ENCODE measurements around the gene BLVRB.
"Not testable (repeated sequence)": the region's sequence is repeated elsewhere in the genome, so short reads cannot be mapped to it uniquely, and the experiment has no call there.

The BLVRB gene

GRCh38 chr19:40438284-40438683 is 27.3 kb downstream of the BLVRB start:
- Histone ChIP-seq H3K27me3 (ENCODE audit: control insufficient read depth, insufficient read depth, low read length) (no peaks in the 10 kb centered on the region), H3K27ac (ENCODE audit: low read depth, low read length) (no peak overlapping the region)

DNA sequence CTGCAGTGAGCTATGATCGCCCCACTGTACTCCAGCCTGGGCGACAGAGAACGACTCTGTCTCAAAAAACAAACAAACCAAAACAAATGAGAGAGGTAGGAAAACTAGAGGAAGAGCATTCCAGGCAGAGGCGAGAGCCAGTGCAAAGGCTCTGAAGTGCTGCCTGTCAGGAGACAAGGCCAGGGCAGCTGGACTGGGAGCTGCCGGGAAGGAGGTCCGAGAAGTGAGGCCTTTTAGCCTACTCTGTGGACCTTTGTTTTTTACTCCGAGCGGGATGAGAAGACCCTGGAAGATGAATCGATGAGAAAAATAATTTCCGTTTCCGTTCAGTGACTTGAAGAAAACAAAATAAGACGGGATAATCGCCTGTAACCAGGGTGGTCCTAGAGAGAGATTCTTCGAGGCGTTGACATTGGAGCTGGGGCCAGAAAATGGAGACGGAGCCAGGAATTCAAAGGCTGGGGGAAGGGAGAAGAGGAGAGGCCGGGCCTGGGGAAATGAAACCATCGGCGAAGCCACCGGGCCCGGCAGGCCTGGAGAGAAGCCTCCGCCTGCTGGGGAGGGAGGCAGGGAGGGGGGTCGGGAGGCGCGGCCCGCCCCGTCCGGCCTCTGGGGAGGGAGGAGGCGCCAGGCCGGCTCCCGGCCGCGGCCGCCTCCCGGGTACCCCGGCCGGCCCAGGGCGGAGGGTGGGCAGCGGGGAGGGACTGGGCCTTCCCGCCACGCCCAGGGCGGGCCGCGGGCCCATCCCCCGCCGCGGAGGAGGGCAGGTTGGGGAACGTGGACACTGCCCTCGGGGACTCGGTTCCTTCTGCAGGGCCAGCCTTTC is 31.9 kb downstream of the BLVRB start:
- Histone ChIP-seq H3K27ac (ENCODE audit: low read depth, low read length) (peak overlapping the region; percentile 89), H3K4me1 (ENCODE audit: control insufficient read depth, insufficient read depth, low read length) (peaks cover 8% of the 10 kb centered on the region), H3K9me3 (ENCODE audit: control insufficient read depth, insufficient read depth, low read length) (no peaks in the 10 kb centered on the region), H3K27me3 (ENCODE audit: control insufficient read depth, insufficient read depth, low read length) (no peaks in the 10 kb centered on the region), H3K4me3 (ENCODE audit: low read depth, low read length) (peak overlapping the region; percentile 54), H3K9ac (ENCODE audit: low read depth, low read length) (peak overlapping the region; percentile 64), H3K36me3 (ENCODE audit: control insufficient read depth, insufficient read depth, low read length) (no peaks in the 10 kb centered on the region)

More at GRCh38 chr19:40438284-40438683, 27.3 kb downstream of the BLVRB start:
- peaks cover 9% of the 10 kb centered on the region for H3K4me1 ChIP-seq (ENCODE audit: control insufficient read depth, insufficient read depth, low read length)
- H3K9ac ChIP-seq (ENCODE audit: low read depth, low read length), result no peak overlapping the region
- H3K9me3 ChIP-seq (ENCODE audit: control insufficient read depth, insufficient read depth, low read length), result no peaks in the 10 kb centered on the region
- no peak overlapping the region for H3K4me3 ChIP-seq (ENCODE audit: low read depth, low read length)
- H3K36me3 ChIP-seq (ENCODE audit: control insufficient read depth, insufficient read depth, low read length), result peaks cover 22% of the 10 kb centered on the region

GRCh38 chr19:40432760-40433159 is 32.8 kb downstream of the BLVRB start:
- H3K27ac ChIP-seq (ENCODE audit: low read depth, low read length), result peak overlapping the region; percentile 89
- not testable (repeated sequence) for H3K4me3 ChIP-seq (ENCODE audit: low read depth, low read length); H3K9ac ChIP-seq (ENCODE audit: low read depth, low read length); H3K27me3 ChIP-seq (ENCODE audit: control insufficient read depth, insufficient read depth, low read length); H3K36me3 ChIP-seq (ENCODE audit: control insufficient read depth, insufficient read depth, low read length); H3K9me3 ChIP-seq (ENCODE audit: control insufficient read depth, insufficient read depth, low read length); H3K4me1 ChIP-seq (ENCODE audit: control insufficient read depth, insufficient read depth, low read length)

DNA sequence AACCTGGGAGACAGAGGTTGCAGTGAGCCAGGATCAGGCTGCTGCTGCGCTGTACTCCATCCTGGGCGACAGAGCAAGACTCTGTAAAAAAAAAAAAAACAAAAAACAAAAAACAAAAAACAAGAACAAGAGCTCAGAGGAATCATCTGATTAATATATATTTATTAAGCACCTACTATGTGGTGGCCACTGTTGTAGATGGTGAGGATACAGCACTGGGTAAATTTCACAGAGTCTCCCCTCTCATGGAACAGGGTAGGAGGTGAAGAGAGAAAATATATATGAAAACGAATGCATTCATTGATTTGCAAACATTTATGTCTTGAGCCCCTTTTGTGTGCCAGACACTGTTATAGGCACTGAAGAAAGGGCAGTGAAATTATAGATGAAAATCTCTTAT is 33.8 kb downstream of the BLVRB start:
- H3K9ac ChIP-seq (ENCODE audit: low read depth, low read length), result no peak overlapping the region
- no peak overlapping the region for H3K4me3 ChIP-seq (ENCODE audit: low read depth, low read length)
- peaks cover 8% of the 10 kb centered on the region for H3K4me1 ChIP-seq (ENCODE audit: control insufficient read depth, insufficient read depth, low read length)
- H3K27me3 ChIP-seq (ENCODE audit: control insufficient read depth, insufficient read depth, low read length), result no peaks in the 10 kb centered on the region
- no peak overlapping the region for H3K27ac ChIP-seq (ENCODE audit: low read depth, low read length)
- H3K36me3 ChIP-seq (ENCODE audit: control insufficient read depth, insufficient read depth, low read length), result no peaks in the 10 kb centered on the region
- no peaks in the 10 kb centered on the region for H3K9me3 ChIP-seq (ENCODE audit: control insufficient read depth, insufficient read depth, low read length)

DNA sequence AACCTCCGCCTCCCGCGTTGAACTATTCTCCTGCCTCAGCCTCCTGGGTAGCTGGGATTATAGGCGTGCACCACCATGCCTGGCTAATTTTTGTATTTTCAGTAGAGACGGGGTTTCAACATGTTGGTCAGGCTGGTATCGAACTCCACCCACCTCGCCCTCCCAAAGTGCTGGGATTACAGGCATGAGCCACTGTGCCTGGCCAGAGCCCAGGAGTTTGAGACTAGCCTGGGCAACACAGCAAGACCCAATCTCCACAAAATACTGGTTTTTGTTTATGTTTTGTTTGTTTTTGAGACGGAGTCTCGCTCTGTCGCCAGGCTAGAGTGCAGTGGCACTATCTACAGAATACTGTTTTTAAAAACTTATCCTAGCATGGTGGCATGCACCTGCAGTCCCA is 35.3 kb downstream of the BLVRB start:
- H3K4me1 ChIP-seq (ENCODE audit: control insufficient read depth, insufficient read depth, low read length); H3K27ac ChIP-seq (ENCODE audit: low read depth, low read length); H3K9ac ChIP-seq (ENCODE audit: low read depth, low read length); H3K9me3 ChIP-seq (ENCODE audit: control insufficient read depth, insufficient read depth, low read length); H3K27me3 ChIP-seq (ENCODE audit: control insufficient read depth, insufficient read depth, low read length); H3K4me3 ChIP-seq (ENCODE audit: low read depth, low read length); H3K36me3 ChIP-seq (ENCODE audit: control insufficient read depth, insufficient read depth, low read length): not testable (repeated sequence)

GRCh38 chr19:40428197-40428596 is 37.3 kb downstream of the BLVRB start:
- not testable (repeated sequence) for H3K27ac ChIP-seq (ENCODE audit: low read depth, low read length); H3K4me1 ChIP-seq (ENCODE audit: control insufficient read depth, insufficient read depth, low read length); H3K27me3 ChIP-seq (ENCODE audit: control insufficient read depth, insufficient read depth, low read length); H3K4me3 ChIP-seq (ENCODE audit: low read depth, low read length); H3K9me3 ChIP-seq (ENCODE audit: control insufficient read depth, insufficient read depth, low read length); H3K36me3 ChIP-seq (ENCODE audit: control insufficient read depth, insufficient read depth, low read length); H3K9ac ChIP-seq (ENCODE audit: low read depth, low read length)

DNA sequence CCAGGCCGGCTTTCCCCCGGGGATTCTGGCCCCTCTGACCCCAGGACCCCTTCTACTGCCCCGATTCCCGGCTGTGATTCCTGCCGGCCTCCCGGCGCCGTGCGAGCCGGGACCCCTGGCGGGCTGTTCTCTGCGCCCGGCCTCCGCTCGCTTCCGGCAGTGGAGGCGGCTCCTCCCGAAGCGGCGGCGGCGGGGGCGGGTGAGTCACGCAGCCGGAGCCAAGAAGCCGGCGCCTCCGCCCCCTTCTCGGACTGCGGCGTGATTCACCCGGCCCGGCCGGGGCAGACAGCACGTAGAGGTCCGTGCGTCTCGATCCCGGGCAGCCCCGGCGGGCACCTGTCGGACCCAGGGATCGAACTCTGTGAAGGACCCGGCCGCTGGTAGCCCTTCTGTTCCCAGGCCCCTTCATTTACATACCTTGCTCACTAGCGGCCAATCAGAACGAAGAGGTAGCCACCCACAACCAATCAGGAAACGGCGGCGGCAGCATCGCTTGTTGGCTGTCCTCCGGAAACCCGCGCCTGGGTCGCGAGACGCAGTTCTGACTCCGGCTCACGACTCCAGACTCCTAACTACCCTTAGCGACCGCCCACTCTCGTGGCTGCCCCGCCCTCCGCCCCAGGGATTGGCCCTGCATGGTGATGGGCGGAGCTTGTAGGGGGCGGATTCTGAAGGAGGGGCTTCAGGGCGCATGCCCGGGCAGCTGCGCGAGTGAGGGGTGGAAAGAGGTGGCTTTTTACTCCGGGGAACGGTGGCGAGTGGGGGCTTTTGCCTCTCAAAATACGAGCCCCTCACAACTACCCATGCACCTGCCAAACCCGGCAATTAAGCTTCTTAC is 39.9 kb downstream of the BLVRB start, which contains the start of gene SERTAD1:
Gene SERTAD1, minus strand, starts transcription at position 543 of the 838 bp plus-strand sequence. CDS start 2,446 bp downstream, outside the sequence.
- Histone ChIP-seq H3K4me3 (ENCODE audit: low read depth, low read length) (peak within 1 kb of the TSS; percentile 83), H3K9me3 (ENCODE audit: control insufficient read depth, insufficient read depth, low read length) (no peaks in the 10 kb centered on the region), H3K9ac (ENCODE audit: low read depth, low read length) (peak within 1 kb of the TSS; percentile 80), H3K27ac (ENCODE audit: low read depth, low read length) (peak within 1 kb of the TSS; percentile 98), H3K4me1 (ENCODE audit: control insufficient read depth, insufficient read depth, low read length) (peaks cover 8% of the 10 kb centered on the region; the same call in 1 of the 2 replicates), H3K36me3 (ENCODE audit: control insufficient read depth, insufficient read depth, low read length) (peaks cover 10% of the 10 kb centered on the region), H3K27me3 (ENCODE audit: control insufficient read depth, insufficient read depth, low read length) (no peaks in the 10 kb centered on the region)

DNA sequence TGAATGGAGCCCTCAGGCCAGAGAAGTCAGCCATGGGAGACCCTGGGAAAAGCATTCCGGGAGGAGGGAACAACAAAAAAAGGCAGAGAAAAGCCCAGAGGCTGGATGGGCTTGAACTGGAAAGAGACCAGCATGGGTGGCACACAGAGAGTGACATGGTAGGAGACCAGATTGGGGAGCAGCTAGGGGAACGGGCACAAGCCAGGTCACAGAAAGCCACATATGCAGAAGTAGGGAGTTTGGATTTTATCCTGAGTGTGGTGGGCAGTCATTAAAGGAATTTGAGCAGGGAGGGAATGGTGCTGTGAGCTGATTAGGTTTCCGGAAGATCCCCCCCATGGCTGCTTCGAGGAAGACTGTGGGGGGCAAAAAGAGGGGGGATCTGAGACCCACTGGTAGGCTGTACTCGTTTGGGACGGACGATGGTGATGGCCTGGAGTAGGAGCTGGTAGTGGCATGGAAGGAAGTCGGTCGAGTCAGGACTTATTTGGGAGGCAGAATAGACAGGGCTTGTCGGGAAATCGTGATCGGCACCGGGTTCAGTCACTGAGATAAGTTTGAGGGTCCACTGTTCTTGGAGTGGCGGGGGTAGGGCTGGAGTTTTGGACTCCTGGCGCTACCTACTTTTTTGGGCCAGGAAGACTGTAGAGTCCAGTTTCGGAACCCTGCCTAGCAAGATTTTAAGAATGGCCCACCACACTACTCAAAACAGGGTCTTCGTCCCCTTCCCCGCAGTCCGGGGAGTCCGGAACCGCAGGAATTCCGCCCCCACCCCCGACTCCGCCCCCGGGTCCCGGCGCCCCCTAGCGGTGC is 40.7 kb downstream of the BLVRB start:
- peak overlapping the region; percentile 53 for H3K9ac ChIP-seq (ENCODE audit: low read depth, low read length)
- peak overlapping the region; percentile 98 for H3K27ac ChIP-seq (ENCODE audit: low read depth, low read length)
- no peaks in the 10 kb centered on the region for H3K27me3 ChIP-seq (ENCODE audit: control insufficient read depth, insufficient read depth, low read length)
- peaks cover 10% of the 10 kb centered on the region for H3K36me3 ChIP-seq (ENCODE audit: control insufficient read depth, insufficient read depth, low read length)
- H3K4me3 ChIP-seq (ENCODE audit: low read depth, low read length), result peak overlapping the region; percentile 83
- H3K4me1 ChIP-seq (ENCODE audit: control insufficient read depth, insufficient read depth, low read length), result peaks cover 8% of the 10 kb centered on the region; the same call in 1 of the 2 replicates
- no peaks in the 10 kb centered on the region for H3K9me3 ChIP-seq (ENCODE audit: control insufficient read depth, insufficient read depth, low read length)

DNA sequence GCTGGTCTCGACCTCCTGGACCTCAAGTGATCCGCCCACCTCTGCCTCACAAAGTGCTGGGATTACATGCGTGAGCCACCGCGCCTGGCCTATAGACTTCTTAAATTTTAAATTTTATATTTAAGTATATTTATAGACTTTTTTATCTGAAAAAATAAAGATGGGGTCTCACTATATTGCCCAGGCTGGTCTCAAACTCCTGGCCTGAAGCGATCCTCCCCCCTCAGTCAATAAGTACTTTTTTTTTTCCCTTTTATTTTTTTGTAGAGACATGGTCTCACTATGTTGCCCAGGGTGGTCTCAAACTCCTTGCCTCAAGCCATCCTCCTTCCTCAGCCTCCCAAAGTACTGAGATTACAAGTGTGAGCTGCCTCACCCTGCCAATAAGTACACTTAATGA is 41.6 kb downstream of the BLVRB start:
- Histone ChIP-seq H3K9ac (ENCODE audit: low read depth, low read length) (no peak overlapping the region), H3K4me1 (ENCODE audit: control insufficient read depth, insufficient read depth, low read length) (peaks cover 8% of the 10 kb centered on the region; the same call in 1 of the 2 replicates), H3K4me3 (ENCODE audit: low read depth, low read length) (peak overlapping the region; percentile 83; the same call in 1 of the 2 replicates), H3K27me3 (ENCODE audit: control insufficient read depth, insufficient read depth, low read length) (no peaks in the 10 kb centered on the region), H3K36me3 (ENCODE audit: control insufficient read depth, insufficient read depth, low read length) (peaks cover 10% of the 10 kb centered on the region), H3K9me3 (ENCODE audit: control insufficient read depth, insufficient read depth, low read length) (no peaks in the 10 kb centered on the region), H3K27ac (ENCODE audit: low read depth, low read length) (no peak overlapping the region)

DNA sequence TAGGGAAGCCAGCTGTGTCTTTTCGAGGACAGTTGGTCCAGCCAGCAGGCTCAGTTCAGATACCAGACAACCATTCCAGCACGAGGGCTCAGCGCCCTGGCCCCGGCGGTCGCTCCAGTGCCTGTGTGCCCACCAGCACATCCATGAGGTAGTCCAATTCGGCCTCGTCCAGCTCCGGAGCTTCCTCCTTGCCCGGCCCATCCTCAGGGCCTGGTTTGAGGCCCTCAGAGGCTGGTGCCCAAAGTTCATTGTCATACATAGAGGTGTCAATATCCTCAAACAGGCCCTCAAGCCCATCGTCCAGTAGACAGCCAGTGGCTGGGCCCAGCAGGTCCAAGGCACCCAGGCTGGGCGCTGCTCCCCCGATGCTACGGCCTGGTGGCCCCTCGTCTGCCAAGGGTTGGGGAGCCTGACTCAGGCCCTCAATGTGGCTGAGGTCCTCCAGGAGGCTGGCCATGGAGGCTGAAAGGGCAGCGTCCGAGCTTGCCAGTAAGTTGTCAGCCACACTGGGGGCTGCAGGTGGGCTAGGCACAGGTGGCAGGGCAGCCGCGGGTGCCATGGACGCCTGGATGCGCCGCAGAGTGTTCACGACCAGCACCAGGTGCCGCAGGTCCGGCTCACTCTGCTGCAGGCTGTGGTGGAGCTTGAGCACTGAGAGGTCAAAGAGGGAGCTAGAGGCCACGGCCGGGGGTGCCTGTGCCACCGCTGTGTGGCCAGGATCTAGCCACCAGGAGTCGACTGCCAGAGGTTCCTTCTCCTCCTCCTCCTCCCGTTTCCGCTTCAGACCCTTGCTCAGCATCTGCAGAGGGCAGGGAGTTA is 42.6 kb downstream of the BLVRB start:
- Histone ChIP-seq H3K4me3 (ENCODE audit: low read depth, low read length) (no peak overlapping the region), H3K4me1 (ENCODE audit: control insufficient read depth, insufficient read depth, low read length) (peaks cover 8% of the 10 kb centered on the region; the same call in 1 of the 2 replicates), H3K27ac (ENCODE audit: low read depth, low read length) (no peak overlapping the region), H3K27me3 (ENCODE audit: control insufficient read depth, insufficient read depth, low read length) (no peaks in the 10 kb centered on the region), H3K9me3 (ENCODE audit: control insufficient read depth, insufficient read depth, low read length) (no peaks in the 10 kb centered on the region), H3K9ac (ENCODE audit: low read depth, low read length) (no peak overlapping the region), H3K36me3 (ENCODE audit: control insufficient read depth, insufficient read depth, low read length) (peaks cover 10% of the 10 kb centered on the region)
